GM21825 (cell line): ENCODE measurements around the gene MTFR1L.
A peak's percentile ranks its signal among the peaks of the same experiment; 100 is the strongest.

Experiments used
- ATAC-seq: cut with Tn5 transposase; IDR thresholded peaks from one replicate; pipeline ENCODE4 v1.9.1; 2021; ENCODE audit warnings: mild to moderate bottlenecking, moderate library complexity; ENCODE audit not compliant: unreplicated experiment

MTFR1L gene

DNA sequence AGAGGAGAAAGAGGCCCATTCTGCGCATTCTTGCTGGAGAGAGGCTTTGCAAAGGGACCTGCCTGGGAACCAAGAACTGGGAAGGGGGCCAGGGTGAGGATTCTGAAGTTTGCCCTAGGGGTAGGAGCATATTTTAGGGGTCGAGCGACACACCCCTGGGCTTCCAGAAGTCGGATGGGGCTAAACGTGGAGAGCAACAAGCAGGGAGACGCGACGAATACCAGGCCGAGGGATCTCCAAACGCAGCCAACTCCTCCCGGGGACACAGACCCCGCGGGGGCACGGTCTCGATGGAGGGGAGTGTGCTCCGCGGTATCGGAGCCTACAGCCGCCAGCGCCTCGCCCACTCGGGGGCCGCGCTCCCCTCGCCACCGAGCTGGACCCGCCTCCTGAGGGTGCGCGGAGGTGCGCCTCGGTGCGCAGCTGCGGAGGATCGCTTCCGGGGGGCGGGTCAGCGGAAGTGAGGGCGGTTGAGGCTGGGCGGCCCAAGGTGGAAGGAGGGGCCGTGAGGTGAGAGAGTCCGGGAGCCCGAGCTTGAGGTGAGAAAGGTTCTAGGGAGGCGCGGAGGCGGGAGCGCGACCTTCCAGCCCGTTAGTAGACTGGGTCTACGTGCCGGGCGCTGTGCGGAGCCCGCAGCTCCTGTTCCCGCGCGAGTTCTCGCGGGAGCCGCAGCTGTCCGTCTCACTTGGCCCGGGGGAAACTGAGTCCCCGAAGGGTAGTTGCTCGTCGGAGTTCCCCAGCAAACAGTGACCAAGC lies at the start of gene MTFR1L:
TSS of gene MTFR1L (plus strand) at position 464 of the 756 bp plus-strand sequence. CDS start 3,151 bp downstream, outside the sequence.
- peak; percentile 78 for ATAC-seq

DNA sequence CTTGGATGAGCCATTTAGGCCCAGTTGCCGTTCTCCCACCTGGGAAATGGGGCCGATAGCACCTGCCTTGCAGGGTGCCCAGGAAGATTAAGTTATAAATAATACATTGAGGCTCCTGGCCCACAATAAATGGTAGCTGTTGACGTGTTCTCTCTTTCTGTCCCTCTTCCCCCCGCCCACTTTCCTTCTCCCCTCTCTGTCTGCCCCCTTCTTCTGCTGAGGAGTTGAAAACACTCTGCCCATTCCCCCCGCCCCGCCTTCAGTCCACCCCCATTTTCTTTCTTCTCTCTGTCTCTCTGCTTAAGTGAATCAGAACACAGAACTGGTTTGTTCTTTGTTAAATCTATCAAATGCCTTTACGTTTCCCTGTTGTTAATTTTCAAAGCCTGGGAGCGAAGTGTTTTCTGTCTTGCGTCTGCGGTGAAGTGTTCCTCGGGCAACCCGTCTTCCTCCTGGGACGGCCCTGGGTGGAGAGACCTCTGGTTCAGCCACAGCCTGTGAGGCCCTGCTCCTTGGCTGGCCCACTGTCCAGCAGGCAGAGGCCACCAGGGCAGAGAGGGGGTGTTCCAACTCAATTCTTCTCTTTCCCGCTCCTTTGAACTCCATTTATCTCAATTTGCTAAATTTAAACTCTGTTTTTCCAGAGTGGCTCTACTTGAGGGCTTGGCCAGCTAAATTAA lies 49.1 kb upstream of the MTFR1L start:
- no peak for ATAC-seq

DNA sequence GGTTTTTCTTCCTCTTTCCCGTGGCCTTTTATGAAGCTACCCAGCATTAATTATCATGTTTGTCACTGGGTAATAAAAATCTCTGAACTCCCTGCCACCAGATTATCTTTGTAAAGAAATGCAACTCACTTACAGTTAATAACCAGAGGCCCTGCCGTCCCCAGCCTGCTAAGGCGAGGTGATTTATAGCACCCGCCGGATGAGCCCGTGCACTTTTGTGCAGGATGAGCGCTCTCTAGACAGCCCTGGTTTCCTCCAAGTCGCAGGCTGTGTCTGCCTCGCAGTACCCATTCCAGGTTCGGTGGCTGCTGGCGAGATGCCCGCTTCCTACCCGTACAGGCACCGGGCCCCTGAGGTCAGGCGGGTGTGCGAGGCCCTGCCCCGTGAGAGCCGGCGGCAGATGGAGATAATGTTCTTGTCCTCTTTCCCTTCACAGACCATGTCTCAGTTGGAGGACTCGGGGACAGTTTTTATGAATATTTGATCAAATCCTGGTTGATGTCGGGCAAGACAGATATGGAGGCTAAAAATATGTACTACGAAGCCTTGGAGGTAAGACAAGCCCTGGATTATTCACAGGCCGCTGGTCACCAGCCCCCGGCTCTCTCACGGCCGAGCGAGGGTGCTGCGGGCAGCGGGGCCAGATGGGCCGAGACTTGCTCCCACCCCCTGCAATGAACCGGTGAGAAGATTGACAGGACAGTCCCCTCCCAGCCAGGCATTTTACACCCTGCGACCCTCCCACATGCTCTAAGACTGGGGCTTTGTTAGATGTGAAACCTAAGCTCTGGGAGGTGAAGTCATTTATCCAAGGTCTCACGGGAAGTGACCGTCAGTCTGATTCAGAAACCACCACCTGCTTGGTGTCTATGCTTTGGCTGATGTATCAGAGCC lies 48.3 kb upstream of the MTFR1L start:
- no peak for ATAC-seq

DNA sequence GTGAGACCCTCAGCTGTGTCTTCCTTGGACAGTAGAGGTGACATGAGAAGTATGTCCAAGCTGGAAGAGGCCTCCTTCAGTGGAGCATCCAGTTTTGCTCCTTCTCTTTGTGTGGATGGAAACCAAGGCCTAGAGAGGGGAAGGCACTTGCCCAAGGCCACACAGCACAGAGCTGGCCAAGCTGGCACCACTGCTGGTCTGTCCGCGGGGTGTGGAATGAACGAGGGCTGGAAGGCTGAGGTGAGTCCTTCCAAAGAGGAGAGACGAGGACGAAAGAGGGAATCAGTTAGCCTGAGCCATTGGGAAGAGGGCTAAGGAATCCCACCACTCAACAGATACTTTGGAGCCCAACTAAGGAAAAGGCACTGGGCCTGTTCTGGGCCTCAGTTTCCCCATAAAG lies 47.6 kb upstream of the MTFR1L start:
- no peak for ATAC-seq

DNA sequence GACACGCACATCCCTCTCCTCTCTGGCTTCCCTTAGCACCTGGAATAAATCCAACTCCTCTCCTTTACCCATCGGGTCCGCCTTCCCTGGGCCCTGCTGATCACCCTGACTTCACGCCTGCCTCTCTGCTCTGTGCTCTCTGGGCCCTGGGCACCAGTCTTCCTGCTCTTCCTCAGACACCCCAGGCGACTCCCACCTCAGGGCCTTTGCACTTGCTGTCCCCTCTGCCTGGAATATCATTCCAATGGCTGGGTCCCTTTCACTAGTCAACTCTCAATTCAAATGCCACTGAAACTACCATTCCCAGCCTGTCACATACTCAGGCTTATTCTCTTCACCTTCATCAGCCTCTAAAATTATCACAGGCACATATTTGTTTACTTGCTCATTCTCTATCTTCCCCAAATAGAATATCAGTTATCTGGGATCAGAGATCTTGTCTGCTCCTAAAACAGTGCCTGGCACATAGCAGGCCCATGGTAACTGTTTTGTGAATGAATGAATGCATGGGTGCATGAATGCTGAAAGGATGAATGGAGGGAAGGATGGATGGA lies 47.0 kb upstream of the MTFR1L start:
- no peak for ATAC-seq

DNA sequence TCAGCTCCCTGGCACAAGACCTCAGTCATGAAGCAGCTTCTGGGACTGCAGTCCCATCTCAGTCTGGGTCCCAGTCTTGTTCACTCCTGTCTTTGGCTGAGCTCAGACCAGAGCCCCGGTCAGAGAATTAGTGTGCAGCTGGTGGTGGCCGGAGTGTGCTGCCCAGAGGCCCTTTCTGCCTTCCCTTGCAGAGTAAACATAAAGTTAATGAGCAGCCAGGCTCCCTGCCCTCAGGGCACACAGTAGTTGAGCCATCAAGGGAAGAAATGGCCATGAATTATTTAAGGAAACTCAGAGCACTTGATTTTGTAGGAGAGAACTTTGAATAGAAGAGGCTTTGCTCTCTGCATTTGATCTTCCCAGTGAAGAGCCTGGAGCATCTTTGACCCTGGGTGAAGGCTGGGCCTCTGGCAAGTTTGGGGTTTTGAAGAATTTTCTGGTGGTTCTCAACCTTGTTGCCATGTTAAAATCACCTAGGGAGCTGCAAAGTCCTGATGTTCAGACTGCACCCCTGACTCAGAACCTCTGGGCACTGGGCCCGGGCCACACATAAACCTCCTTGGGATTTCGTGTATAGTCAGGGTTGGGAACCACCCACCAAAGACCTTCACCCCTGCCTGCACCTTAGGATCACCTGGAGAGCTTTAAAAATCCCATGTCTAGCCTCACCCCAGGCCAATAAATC lies 46.2 kb upstream of the MTFR1L start:
- ATAC-seq, result no peak

DNA sequence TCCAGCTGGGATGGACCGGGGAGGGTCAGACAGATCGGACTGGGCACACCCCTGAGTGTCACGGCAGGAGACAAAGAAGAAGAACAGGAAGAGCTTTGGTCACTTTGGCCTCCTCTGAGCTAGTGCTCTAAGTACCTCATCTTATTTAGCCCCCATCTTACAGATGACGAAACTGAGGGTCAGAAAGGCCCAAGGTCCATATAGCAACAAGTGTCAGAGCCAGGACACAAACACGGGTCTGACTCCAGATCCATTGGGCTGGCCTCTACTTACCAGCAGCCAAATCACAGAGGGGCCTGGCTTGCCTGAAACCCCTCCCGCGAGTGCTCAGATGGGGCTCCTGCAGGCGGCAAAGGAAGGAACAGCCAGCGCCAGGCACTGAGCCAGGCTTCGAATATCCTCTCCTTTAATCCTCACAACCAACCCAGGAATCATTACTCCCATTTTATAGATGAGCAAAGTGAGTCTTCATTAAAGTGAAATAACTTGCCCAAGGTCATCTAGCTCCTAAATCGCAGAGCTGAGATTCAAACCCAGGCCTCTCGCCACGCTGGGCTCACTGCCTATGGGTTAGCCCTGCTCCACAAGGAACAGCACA lies 45.4 kb upstream of the MTFR1L start:
- no peak for ATAC-seq

DNA sequence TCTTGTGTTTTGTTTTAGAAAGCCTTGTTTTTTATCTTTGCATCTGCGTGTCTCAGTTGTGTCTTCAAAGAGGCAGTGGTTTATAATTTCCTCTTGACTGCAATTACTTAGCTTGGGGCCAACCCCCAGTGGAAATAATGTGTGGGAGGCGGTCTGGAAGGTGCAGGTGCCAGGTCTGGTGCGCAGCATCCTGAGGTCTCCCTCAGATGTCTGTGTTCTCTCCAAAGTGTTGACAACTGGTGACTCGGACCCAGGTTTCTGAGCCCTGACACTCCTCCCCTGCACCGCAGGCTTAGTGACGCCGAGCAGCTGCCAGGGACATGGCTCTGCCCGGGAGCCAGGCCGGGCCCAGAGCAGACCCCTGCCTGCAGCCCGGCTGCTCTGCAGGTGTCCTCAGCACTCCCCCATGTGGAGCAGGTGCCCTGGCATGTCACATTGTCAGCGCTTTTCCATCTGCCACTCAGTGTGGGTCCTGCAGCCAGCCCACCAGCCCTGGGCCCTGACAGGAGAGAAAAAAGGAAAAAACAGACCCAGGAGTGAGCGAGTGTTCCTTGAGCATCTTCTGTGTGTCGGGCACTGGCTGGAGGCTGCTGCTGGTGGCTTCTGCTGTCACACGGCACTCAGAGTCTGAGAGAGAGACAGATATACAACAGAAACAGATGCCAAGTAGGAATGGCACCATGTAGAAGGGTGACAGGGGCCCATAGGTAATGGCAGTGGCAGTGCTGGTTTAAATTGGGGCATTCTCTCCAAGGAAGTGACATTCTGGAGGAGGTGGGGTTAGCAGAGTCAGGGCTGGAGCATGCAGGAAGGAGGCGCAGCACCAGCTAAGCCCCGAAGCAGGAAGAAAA lies 44.6 kb upstream of the MTFR1L start:
- ATAC-seq, result no peak

DNA sequence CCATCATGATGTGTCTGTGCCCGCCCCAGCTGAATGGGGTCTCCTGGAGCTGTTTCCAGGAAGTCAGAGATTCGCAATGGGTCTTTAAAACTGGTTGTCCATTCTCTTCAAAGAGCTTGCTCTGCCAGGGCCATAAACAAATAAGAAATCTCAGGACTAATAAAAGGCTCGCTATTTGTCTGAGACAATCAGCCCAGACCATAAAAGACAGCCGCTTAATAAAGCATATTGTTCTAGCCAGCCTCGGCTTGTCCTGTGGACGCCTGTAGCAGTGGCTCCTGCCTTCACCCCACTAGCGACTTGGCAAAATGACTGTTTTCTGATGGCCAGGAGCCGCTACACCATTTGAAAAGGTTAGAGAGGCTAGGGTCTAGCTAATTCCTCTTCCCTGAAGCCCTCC lies 40.4 kb upstream of the MTFR1L start:
- ATAC-seq, result no peak

DNA sequence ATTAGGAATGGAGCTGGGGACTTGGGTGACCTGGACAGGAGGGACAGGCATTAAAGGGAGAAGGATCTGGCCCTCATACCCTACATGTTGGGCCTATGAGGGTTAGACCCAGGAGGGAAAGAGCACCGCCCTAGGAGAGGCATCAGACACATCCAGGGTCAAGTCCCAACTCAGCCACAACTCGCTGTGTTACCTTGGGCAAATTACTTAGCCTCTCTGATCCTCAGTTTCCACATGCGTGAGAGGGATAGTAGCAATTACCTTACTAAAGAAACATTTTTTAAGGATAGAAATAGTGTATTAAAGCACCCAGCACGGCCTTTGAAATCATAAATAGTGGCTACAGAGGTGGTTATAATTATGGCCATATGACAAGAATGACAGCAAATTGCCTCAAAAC lies 39.9 kb upstream of the MTFR1L start:
- no peak for ATAC-seq

DNA sequence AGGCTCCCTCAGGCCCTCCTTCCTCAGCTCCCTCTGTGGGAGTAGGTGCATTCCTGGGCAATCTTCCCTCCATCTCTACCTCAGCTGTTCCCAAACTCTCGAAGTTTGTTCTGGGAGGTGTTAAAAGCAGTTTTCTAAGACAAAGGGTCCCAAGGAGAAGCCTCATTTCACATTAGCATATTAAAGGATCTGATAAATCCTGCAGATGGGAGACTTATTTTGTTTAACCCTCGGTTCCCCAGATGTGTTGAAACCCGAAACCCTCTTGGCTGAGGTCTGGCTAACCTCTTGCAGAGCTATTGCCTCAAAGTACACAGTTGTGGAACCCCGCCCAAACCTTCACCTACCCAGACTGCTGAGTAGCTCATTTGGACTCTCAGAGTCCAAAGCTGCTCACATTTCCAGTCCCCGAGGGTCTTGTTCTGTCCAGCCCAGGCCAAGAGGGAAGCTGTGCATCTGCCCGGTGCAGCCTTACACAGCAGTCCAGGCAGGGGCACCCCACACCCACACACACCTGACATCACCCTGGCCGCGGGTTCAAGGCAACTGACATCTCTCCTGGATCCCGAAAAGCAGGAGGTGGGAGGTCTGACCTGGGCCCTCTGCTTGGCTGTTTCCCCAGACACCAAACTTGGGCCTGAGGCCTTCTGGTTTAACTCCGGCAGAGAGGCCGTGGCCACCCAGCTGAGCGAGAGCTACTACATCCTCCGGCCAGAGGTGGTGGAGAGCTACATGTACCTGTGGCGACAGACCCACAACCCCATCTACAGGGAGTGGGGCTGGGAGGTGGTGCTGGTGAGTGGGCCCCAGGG lies 39.2 kb upstream of the MTFR1L start:
- no peak for ATAC-seq

DNA sequence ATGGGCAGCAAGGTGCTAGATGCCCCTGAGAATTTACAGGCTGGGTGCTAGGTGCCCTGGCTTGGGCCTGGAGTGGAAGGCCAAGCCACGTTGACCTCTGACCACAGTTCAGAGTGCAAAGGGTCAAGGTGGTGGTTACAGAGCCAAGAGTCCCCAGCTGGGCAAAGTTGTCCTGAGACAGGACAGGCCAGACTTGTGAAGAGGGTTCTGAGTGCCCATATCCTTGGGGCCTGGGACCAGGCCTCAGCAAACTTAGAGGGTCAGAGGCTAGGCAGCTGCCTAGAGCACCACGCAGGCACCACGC lies 38.7 kb upstream of the MTFR1L start:
- ATAC-seq, result no peak

DNA sequence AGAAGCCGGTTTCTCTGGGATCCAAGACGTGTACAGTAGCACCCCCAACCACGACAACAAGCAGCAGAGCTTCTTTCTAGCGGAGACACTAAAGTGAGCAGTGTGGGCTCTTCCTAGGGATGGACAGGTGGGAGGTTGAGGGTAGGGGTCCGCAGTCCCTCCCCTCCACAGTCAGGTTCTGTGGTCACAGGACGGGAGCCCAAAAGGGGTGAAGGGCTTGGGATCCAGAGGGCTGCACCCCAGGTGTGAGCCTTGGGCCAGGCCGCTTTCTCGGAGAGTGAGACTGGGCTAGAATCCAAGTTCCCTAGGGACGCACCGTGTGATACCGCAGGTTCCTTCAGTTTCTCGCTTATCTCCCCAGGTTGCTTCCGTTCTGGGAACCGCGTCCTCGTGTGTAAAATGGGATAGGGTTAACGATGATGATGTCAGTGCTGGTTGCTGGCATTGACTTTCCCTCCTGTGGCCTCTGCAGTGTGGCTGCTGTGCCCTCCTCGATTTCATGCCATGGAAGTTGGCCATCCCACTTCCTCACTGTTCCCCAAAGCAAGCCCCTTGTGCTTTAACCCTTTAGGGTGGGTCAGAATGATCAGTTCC lies 37.0 kb upstream of the MTFR1L start:
- ATAC-seq, result no peak

DNA sequence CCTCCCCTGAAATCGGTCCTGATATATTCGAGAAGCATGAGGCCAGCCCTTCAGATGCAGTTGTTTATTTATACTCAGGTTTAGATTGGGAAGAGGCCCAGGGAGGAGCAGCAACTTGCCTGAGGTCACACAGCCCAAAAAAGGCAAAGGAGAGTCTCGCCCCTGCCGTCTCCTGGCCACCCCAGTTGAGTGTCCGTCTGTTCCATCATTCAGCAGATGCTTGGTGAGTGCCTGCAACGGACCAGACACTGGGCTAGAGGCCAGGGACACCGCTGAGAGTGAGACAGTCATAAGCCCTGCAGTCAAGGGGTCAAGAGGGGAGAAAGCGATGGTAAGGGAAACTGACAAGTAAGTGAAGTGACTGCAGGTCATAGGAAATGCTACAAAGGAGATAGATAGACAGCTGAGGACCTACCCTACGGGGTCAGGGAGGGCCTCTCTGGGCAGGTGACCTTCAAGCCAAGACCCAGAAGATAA lies 35.1 kb upstream of the MTFR1L start:
- no peak for ATAC-seq

DNA sequence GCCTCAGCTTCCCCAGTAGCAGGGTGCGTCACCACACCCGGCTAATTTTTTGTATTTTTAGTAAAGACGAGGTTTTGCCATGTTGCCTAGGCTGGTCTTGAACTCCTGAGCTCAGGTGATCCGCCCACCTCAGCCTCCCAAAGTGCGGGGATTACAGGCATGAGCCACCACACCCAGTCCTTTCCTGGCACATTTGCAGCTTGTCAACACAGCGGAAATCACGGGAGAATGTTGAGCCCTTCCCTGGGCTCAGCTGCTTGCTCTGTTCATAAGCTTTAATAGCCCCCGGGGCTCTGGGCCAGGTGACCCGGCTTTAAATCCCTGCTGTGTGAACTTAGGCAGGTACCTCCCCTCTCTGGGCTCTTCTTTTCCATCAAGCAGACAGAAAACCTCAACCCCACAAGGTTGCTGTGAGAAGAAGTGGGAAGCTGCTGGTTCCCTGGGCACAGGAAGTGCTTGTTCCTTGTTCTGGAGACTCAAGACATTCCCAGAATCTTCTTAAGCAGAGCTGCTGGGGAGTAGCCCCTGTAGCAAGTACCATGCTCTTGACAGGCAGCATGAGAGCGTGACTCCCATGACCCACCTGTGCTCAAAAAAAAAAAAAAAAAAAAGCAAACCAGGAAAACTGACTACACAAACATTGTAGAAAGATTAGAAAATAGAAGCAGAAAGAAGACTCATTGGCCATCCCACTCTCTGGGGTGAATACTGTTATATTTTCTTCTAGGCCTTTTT lies 34.3 kb upstream of the MTFR1L start:
- no peak for ATAC-seq

DNA sequence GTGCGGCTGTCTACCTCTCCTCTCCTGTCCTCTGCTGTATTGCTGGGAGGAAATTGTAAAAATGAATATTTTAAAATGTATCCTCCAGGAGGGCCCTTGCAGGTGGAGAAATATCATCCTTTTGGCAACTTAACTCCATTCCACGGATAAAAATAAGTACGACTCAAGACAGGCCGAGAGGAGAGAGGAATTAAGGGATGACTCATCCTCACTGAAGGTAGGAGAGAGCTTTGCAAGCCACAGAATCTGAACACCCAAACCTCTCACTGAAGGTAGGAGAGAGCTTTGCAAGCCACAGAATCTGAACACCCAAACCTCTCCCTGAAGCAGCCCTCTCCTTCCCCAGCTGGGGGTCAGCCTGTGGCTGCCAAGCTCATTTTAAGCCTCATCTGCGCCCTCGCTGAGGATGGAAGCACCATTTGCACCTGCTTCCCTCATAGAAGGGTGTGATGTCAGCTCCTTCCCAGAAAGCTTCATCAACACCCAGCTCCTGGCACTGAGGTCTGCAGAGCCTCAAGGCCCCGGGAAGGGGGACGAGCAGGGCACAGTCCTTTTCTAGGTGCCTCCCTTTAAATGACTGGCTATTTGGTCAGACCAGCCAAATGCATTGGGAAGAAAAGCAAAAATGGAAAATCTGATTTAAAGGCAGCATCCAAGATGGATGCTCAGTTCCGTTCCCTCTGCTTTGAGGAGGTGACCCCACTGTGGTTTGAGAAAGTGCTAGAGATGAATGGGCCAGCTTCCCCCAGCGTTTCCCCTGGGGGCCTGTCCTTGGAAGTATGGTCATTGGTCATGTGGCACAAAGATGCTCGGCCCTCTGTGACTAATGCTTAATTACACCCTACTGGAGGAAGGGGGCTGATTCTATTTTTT lies 32.6 kb upstream of the MTFR1L start:
- no peak for ATAC-seq

DNA sequence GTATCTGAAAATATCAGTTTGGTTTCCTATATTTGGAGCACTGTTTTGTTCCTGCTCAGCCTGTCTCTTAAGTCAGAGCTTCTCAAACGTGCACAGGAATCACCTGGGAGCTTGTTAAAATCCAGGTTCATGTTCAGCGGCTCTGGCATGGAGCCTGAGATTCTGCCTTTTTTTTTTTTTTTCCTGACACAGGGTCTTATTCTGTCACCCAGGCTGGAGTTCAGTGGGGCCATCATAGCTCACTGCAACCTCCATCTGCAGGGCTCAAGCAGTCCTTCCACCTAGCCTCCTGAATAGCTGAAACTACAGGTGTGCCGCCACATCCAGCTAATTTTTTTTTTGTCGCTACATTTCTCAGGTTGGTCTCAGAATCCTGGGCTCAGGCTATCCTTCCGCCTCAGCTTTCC lies 32.0 kb upstream of the MTFR1L start:
- no peak for ATAC-seq
